ENCODE data around the gene ACOT11.

ACOT11 gene

GRCh38 chr1:54593571-54594160 is 45.6 kb downstream of the ACOT11 start:
- no peak for DNase-seq

DNA sequence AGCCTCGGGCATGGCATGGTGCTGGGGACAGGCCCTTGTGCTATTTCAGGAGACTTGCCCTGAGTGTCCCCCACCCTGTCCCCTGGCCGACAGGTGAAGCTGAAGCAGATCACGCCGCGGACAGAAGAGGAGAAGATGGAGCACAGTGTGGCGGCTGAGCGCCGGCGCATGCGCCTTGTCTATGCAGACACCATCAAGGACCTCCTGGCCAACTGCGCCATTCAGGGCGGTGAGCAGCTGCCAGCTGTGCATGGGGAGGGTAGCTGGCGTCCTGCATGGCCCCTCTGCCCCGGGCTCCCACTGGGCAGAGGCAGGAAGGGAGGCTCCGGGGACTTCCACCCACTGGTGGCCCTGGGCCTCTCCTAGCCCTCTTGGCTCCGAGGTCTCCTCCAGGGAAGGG is 46.4 kb downstream of the ACOT11 start:
- no peak for DNase-seq

- DNase-seq: no peak
Measured at GRCh38 chr1:54595956-54596498, 48.0 kb downstream of the ACOT11 start.

- DNase-seq: no peak
Measured at GRCh38 chr1:54596756-54597155, 48.7 kb downstream of the ACOT11 start.

- DNase-seq: no peak
Measured at GRCh38 chr1:54597455-54598030, 49.5 kb downstream of the ACOT11 start.

GRCh38 chr1:54599211-54599823 is 51.3 kb downstream of the ACOT11 start:
- DNase-seq: no peak

- DNase-seq: no peak
Measured at GRCh38 chr1:54600947-54601721, 53.1 kb downstream of the ACOT11 start.

DNA sequence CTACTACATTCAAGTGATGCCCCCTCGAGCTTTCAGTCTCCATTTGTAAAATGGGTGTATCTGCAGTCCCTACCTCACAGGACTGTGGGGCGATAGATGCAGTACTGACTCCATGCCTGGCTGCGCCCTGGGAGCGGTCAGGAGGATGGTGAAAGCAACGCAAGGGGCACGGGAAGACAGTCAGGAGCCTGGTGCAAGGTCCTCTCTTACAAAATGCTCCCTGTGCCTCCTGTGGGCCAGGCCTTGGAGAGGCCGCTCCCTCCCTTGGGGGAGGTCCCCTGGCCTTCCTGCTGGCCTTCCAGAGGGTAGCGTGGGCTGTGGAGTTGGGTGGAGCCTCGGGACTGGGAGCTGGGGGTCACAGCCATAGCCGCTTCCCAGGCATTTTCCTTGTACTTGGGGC is 53.7 kb downstream of the ACOT11 start:
- no peak for DNase-seq

GRCh38 chr1:54602554-54602953 is 54.5 kb downstream of the ACOT11 start:
- DNase-seq: no peak

GRCh38 chr1:54603241-54603640 is 55.2 kb downstream of the ACOT11 start:
- no peak for DNase-seq

DNA sequence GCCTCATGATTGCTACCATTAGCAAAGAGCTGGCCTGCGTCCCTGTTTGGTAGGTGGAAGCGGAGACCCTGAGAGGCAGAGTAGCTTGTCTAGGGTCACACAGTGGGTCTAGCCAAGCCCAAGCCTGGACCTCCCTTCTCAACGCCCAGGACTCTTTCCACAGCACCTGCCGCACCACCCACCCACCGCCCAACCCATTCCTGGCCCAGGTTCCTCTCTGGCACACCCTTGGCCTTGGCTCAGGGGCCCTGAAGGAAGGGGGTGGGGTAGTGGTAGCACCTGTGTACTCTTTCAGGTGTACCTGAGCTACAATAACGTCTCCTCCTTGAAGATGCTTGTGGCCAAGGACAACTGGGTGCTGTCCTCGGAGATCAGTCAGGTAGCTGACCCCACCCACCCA is 56.0 kb downstream of the ACOT11 start:
- DNase-seq: no peak

DNA sequence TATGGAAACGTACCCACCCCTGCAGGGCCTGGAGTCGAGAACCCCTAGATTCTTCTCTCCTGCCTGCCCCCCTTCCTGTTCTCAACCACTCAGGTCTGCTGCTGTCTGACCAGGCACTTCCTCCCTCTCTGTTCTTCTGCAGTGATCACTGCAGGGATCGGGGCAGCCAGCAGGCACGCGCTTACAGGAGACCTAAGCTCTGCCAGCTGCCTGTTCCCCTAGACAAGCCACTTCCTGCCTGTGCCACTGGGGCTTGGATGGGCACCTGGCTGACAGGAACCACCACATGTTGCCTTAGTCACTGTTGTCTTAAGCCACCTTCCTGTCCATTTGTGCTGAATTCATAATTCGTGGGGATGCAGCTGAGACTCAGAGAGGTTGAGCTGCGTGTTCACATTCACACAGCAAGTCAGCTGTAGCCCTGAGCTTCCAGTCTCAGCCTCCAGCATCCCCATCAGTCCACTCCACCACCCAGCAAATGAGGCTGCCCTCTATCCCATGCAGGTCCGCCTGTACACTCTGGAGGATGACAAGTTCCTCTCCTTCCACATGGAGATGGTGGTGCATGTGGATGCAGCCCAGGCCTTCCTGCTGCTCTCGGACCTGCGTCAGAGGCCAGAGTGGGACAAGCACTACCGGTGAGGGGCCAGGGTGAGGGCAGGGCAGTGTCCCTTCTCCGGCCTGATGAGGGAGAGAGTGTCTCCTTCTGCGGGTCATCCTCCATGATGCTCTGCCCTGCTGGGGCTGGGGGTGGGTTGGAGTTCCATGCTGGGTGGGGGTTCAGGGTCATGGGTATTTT is 56.7 kb downstream of the ACOT11 start:
- no peak for DNase-seq

GRCh38 chr1:54606096-54606989 is 58.3 kb downstream of the ACOT11 start:
- DNase-seq: no peak

GRCh38 chr1:54606990-54607325 is 58.9 kb downstream of the ACOT11 start:
- DNase-seq: no peak

DNA sequence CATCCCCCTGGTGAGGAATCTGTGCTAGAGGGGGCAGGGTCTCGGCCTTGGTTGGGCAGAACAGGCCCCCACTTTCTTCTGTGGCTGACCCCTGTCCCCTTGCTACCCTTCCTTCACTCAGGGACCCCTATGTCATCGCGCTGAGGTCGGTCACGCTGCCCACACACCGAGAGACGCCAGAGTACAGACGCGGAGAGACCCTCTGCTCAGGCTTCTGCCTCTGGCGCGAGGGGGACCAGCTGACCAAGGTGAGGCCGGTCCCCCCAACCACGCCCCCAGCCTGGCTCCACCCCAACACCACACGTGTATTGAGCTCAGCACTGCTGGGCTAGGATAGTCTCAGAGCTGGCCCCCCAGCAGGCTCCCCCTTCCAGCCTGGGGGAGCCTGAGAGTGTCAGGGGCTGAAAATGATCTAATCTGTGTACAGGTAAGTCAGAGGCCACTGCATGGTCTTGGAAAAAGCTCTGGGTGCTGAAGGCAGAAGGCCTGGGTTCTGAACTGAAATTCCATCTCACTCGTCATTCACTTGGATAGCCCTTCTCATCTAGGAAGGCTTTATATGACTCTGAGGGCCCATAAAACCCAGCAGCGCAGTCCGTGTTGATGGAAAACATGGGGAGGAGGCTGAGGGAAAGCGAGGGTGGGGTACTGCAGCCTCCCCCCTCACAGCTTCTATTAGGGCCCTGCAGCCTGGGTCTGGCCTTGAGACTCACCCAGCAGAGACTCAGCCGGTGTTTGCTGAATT is 60.0 kb downstream of the ACOT11 start:
- no peak for DNase-seq

DNA sequence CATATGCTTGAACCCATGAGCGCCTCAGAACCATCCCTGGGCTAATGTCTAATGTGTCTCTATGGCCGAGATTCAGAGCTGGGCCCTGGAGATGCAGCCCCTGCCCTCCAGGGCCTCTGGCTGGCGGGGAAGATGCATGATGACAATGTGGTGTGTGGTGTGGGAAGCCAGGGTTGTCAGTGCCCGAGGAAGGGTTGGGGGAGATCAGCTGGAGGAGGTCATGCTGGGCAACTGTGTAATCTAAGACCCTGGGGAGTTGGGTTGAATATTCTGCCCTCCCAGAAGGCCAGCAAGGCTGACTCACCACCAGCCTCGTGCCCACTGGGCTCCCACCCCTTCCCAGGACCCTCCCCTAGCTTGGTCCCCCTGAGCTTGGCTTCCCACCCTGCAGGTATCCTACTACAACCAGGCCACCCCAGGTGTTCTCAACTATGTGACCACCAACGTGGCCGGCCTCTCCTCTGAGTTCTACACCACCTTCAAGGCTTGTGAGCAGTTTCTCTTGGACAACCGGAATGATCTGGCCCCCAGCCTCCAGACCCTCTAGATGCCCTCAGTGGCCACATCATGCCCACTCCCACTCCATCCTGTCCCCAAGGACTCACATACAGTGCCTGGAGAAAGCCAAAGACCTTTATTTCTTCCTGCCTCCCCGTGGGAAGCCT is 60.7 kb downstream of the ACOT11 start:
- no peak for DNase-seq

DNA sequence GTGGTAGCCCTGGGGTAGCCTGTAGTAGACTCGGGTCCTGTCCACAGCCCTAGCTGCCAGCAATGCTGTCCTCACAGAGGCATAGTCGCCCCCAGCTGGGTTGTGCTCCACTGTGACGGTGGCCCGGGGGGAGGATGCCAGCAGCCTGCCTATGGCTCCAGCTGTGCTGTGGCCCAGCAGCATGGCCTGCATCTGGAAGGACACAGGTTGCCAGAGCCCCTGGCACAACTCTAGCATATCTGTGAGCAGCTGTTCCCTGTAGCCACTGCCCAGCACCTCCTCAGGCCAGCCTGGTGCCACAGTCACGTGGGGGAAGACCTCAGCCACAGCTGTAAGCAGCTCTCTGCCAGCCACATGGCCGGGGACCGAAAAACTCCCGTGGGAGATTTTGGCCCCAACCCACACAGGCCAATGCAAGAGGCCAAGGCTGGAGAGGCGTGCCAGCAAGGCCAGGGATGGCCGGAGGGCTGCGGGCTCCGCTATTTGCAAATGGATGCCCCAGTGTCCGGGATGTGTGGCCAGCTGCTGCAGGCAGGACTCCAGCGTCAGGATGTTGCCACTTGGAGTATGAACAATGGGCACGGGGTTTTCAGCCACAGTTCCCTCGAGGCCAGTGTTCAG is 61.4 kb downstream of the ACOT11 start:
- DNase-seq: no peak

DNA sequence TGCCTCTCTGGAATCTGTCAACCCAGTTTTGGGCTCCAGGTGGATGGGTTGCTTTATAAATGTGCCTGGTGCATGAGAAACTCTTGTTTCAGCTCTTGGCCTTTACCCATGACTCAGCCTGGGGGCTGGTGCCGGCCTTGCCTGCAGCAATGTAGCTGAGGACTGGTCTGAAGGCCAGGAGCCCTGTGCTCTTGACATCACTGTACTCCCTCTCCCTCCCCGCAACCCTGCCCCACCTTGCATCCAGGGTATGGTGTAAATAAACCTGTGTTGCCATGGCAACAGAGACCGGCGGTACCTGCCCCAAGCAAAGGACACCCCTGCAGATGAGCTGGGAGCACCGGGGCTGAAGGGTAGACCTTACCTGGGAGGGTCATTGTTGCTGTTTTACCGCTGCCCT is 62.0 kb downstream of the ACOT11 start:
- no peak for DNase-seq

DNA sequence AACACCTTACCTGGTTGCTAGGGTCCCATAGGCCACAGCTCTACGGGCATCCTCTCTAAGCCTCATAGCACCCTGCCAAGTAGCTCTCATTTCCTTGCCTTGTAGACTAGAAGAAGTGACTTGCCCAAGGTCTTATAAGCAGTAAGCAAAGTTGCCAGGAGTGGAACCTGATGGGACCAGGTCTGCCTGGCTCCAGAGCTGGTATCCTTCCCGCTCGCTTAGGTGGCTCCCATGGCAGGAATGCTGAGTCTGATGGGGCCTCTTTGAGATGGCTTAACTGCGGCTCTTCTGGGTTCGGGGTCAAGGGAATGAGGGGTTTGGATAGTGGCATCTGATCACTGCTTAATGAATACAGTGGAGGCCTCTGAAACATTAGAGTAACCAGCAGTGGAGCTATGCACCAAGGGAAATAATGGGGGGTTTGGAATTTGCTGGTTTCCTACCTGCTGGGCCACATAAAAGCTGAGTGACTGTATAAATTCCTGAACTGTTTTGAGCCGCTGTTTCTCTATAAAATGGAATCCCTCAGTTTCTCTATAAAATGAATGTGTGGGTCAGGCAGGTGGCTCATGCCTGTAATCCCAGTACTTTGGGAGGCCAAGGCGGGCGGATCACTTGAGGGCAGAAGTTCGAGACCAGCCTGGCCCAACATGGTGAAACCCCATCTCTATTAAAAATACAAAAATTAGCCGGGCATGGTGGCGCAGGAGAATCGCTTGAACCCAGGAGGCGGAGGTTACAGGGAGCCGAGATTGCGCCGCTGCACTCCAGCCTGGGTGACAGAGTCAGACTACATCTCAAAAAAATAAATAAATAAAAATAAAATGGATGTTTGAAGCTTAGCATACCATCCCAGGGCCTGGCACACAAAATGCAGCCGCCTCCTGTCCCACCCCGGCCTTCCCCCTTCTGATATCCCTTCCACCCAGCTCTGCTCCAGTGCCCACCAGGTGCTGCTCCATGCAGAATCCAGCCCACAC is 62.9 kb downstream of the ACOT11 start:
- no peak for DNase-seq
